Caco-2 (cell line): ENCODE results near the gene TMPRSS15. TPM values are rescaled to one million over a fixed set of nuclear protein-coding genes. Genes with fewer than 3 reads are reported as not detected.

Experiments used
- BruUV-seq: library from RNA; stranded (reverse); fragments of 400-500 nt; replicated peaks from 2 replicates; lab custom pipeline; 2021; lab: Mats Ljungman, UMichigan
- CTCF ChIA-PET: fragments of 300-600 bp; sonication (Branson Sonifier 250); formaldehyde crosslinking; loops from one replicate; lab custom pipeline; 2022; ENCODE audit warnings: antibody characterized with exemption; lab: Charles Lee
- POLR2A ChIA-PET: fragments of 300-600 bp; sonication (Branson Sonifier 250); formaldehyde crosslinking; loops from one replicate; lab custom pipeline; 2022; ENCODE audit warnings: antibody characterized with exemption; lab: Charles Lee
- DNase-seq, 2 experiments: peaks; one replicate each; pipeline versions ENCODE4 v3.0.0 to v3.0.0-alpha.2; 2020 to 2022
- H3K27me3 ChIP-seq: replicated peaks from 2 replicates; pipeline ENCODE4 v1.6.0; 2011; ENCODE audit warnings: low read length; ENCODE audit not compliant: control insufficient read depth, insufficient read depth
- H3K36me3 ChIP-seq: 2 replicates; pipeline ENCODE4 v1.5.1; 2011; ENCODE audit warnings: low read length; ENCODE audit not compliant: control insufficient read depth, insufficient read depth
- H3K4me1 ChIP-seq: fragments of 250-450 bp; sonication (Bioruptor Pico); 2 replicates; pipeline ENCODE4 v1.5.1; 2020; ENCODE audit warnings: mild to moderate bottlenecking
- H3K4me3 ChIP-seq: 2 replicates; pipeline ENCODE4 v1.5.1; 2011; ENCODE audit warnings: low read depth, mild to moderate bottlenecking, control low read depth, low read length
- H3K9me3 ChIP-seq: fragments of 250-450 bp; sonication (Bioruptor Pico); 2 replicates; pipeline ENCODE4 v1.5.1; 2020; ENCODE audit warnings: mild to moderate bottlenecking, moderate library complexity
- H3K27ac Mint-ChIP-seq: one replicate; pipeline ENCODE4 v1.8.0; 2022; ENCODE audit warnings: mixed read lengths; ENCODE audit not compliant: unreplicated experiment
- H3K27me3 Mint-ChIP-seq: one replicate; pipeline ENCODE4 v1.8.0; 2022; ENCODE audit warnings: mixed read lengths; ENCODE audit not compliant: insufficient read depth, unreplicated experiment
- H3K36me3 Mint-ChIP-seq: one replicate; pipeline ENCODE4 v1.8.0; 2022; ENCODE audit warnings: mild to moderate bottlenecking, mixed read lengths; ENCODE audit not compliant: insufficient read depth, unreplicated experiment
- H3K4me1 Mint-ChIP-seq: one replicate; pipeline ENCODE4 v1.8.0; 2022; ENCODE audit warnings: low read depth, mixed read lengths; ENCODE audit not compliant: unreplicated experiment
- H3K4me3 Mint-ChIP-seq: one replicate; pipeline ENCODE4 v1.8.0; 2022; ENCODE audit warnings: mild to moderate bottlenecking, moderate library complexity, mixed read lengths; ENCODE audit not compliant: unreplicated experiment
- H3K9me3 Mint-ChIP-seq: one replicate; pipeline ENCODE4 v1.8.0; 2022; ENCODE audit warnings: mixed read lengths; ENCODE audit not compliant: unreplicated experiment
- intact Hi-C: fragments of 100-400 bp; cut with micrococcal nuclease; formaldehyde crosslinking; loops from one replicate; pipeline ENCODE4 v1.10.0; 2022; ENCODE audit not compliant: unreplicated experiment
- total RNA-seq: library from RNA; stranded (reverse); gene quantifications from 2 replicates; pipeline ENCODE4 v1.2.3, GENCODE V29; 2022
- TF ChIP-seq, protein P1 (sequence below), 2 experiments: fragments of 200-600 bp in 1 of 2; IDR thresholded peaks; 1 replicate in 1 of 2; 2 replicates in 1 of 2; pipeline versions ENCODE4 v1.5.1 to v1.8.0; 2011 to 2022; ENCODE audit warnings: antibody characterized with exemption in 1 of 2, control low read depth in 1 of 2, inconsistent platforms in 1 of 2, low read depth in 1 of 2, low read length in 1 of 2, mild to moderate bottlenecking in 1 of 2, moderate library complexity in 1 of 2; ENCODE audit not compliant: insufficient read depth in 1 of 2, severe bottlenecking in 1 of 2, unreplicated experiment in 1 of 2

Gene TMPRSS15
- total RNA-seq, 1 experiment from 2014 or later, result not detected

DNA sequence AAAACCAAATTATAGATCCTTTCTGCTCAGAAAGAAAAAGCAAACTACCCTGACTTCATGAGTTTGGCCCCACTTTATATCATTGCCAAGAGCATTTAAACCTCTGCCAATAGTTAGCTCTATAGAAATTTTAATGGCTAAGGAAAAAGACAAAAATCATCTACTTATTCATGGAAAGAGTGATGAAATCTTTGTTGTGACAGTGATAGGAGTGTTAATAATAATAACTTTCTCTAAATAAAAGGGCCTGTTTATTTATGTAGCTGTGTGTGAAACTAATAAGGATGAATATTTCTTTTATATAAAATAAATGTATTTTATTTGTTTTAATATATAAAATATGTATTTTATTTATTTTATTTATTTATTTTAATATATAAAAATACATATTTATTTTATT, 152.5 kb downstream of the TMPRSS15 start:
- Mint-ChIP-seq H3K27ac (no peak overlapping the region), H3K4me3 (no peak overlapping the region), H3K4me1 (no peaks in the 10 kb centered on the region), H3K9me3 (no peaks in the 10 kb centered on the region), H3K27me3 (peaks cover 3% of the 10 kb centered on the region), H3K36me3 (no peaks in the 10 kb centered on the region)
- no peak for DNase-seq
- H3K36me3 ChIP-seq, result no peaks in the 10 kb centered on the region
- no peak overlapping the region for H3K4me3 ChIP-seq
- no peaks in the 10 kb centered on the region for H3K27me3 ChIP-seq
- intact Hi-C loops, result no loop called here
- ChIA-PET CTCF (no interaction called here), POLR2A (no interaction called here)
- TF ChIP-seq, protein P1, sequence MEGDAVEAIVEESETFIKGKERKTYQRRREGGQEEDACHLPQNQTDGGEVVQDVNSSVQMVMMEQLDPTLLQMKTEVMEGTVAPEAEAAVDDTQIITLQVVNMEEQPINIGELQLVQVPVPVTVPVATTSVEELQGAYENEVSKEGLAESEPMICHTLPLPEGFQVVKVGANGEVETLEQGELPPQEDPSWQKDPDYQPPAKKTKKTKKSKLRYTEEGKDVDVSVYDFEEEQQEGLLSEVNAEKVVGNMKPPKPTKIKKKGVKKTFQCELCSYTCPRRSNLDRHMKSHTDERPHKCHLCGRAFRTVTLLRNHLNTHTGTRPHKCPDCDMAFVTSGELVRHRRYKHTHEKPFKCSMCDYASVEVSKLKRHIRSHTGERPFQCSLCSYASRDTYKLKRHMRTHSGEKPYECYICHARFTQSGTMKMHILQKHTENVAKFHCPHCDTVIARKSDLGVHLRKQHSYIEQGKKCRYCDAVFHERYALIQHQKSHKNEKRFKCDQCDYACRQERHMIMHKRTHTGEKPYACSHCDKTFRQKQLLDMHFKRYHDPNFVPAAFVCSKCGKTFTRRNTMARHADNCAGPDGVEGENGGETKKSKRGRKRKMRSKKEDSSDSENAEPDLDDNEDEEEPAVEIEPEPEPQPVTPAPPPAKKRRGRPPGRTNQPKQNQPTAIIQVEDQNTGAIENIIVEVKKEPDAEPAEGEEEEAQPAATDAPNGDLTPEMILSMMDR (IDR thresholded peaks at IDR 0.05; ENCODE audit: insufficient read depth in 1 of 2, low read depth in 1 of 2, low read length in 1 of 2, severe bottlenecking in 1 of 2, unreplicated experiment in 1 of 2), result no peak
- BruUV-seq, result no TSS peak
- no peaks in the 10 kb centered on the region for H3K9me3 ChIP-seq
- H3K4me1 ChIP-seq, result no peaks in the 10 kb centered on the region

DNA sequence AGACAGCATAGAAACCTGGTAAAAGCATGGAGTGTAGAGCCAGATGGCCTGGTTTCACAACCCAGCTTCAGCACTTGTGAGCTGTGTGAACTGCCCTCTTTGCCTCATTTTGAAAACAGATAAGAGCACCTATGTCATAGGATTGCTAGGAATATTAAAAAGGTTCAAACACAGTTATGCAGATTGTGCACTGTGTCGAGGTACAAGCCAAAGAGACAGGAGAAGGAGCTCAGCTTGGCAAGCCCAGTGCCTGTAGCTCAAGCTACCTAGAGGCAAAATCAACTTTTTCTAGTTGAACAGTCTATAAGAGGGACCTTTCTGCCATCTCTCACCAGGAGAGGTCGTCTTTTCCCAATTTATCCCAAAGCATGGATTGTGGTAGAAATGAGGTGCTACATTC, 153.9 kb downstream of the TMPRSS15 start:
- Mint-ChIP-seq H3K4me1 (no peaks in the 10 kb centered on the region), H3K4me3 (no peak overlapping the region), H3K36me3 (no peaks in the 10 kb centered on the region), H3K27ac (no peak overlapping the region), H3K9me3 (no peaks in the 10 kb centered on the region), H3K27me3 (peaks cover 3% of the 10 kb centered on the region)
- ChIA-PET POLR2A (no interaction called here), CTCF (no interaction called here)
- H3K4me3 ChIP-seq, result no peak overlapping the region
- no peaks in the 10 kb centered on the region for H3K36me3 ChIP-seq
- no TSS peak for BruUV-seq
- TF ChIP-seq, protein P1 (IDR thresholded peaks at IDR 0.05; ENCODE audit: insufficient read depth in 1 of 2, low read depth in 1 of 2, low read length in 1 of 2, severe bottlenecking in 1 of 2, unreplicated experiment in 1 of 2), result no peak
- no peaks in the 10 kb centered on the region for H3K27me3 ChIP-seq
- H3K9me3 ChIP-seq, result no peaks in the 10 kb centered on the region
- H3K4me1 ChIP-seq, result no peaks in the 10 kb centered on the region
- intact Hi-C loops, result no loop called here
- peak in 1 of 2 experiments; percentile 5 for DNase-seq

DNA sequence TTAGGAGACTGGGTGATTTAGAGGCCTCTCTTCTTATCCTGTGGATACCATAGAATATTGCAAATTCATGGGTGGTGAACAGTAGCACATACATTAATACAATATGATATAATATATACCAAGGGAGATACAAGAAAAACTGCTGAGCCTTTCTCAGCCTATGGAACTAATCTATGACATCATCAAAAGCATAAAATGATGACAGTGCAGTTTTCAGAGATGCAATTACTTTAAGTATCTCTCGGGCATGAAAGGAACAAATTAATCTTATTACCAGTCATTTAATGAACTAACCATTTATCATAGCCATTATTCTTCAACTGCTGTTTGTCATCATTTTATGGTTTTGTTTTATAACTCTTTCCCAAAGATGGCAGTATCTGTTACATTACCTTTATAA, 155.4 kb downstream of the TMPRSS15 start:
- intact Hi-C loops, result no loop called here
- H3K36me3 Mint-ChIP-seq, result no peaks in the 10 kb centered on the region
- H3K9me3 Mint-ChIP-seq, result no peaks in the 10 kb centered on the region
- no peaks in the 10 kb centered on the region for H3K9me3 ChIP-seq
- no TSS peak for BruUV-seq
- H3K4me3 ChIP-seq, result no peak overlapping the region
- TF ChIP-seq, protein P1 (IDR thresholded peaks at IDR 0.05; ENCODE audit: insufficient read depth in 1 of 2, low read depth in 1 of 2, low read length in 1 of 2, severe bottlenecking in 1 of 2, unreplicated experiment in 1 of 2), result no peak
- ChIA-PET POLR2A (no interaction called here), CTCF (no interaction called here)
- no peaks in the 10 kb centered on the region for H3K4me1 Mint-ChIP-seq
- H3K4me1 ChIP-seq, result no peaks in the 10 kb centered on the region
- no peaks in the 10 kb centered on the region for H3K36me3 ChIP-seq
- no peak for DNase-seq
- H3K27ac Mint-ChIP-seq, result no peak overlapping the region
- H3K27me3 Mint-ChIP-seq, result no peaks in the 10 kb centered on the region
- H3K27me3 ChIP-seq, result no peaks in the 10 kb centered on the region
- H3K4me3 Mint-ChIP-seq, result no peak overlapping the region
